C1 segment of cervical spinal cord (tissue), 14 donors: ENCODE results near the gene ASCC2.
A peak's percentile ranks its signal among the peaks of the same experiment; 100 is the strongest.

Experiments used
- DNase-seq, 14 donors: peaks; one replicate each; lab custom pipeline; 2025; lab: John Stamatoyannopoulos, UW

Gene ASCC2

DNA sequence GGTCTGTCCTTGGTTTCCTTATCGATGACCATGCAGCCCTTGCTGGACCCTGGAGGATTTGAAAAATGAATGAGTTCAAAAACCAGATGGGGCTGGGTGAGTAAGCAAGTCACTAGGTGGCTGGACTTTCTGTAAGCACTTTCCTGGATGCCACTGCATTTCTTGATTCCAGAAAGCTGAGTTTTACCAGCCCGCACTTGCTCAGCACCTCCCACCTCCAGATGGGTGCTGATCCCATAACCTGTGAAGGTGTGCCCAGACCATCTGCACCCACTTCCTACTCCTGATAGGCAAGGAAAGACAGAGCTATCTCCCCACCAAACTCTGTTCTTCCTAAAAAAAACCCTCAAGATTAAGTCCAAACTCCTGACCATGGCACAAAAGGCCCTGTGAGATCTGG lies 21.1 kb downstream of the ASCC2 start:
- DNase-seq: no peak

DNA sequence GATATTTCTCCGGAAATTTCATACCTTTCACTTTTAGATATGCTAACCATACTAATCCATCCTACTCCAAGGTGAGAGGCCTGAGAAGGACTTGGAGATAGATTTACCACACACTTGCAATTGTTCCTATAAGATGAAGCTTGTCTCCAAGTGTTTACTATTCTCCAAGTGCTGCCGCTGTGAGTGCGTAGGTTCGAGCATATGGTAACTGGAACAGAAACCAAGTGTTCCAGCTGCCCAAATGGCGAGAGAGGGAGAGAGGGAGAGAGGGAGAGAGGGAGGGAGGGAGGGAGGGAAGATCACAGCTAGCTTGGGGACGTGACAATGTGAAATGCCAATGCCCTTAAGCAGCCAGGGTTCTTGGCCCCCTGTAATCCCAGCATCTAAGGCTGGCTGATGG lies 21.5 kb downstream of the ASCC2 start:
- DNase-seq: peak in 1 of 14 donors; percentile 60

DNA sequence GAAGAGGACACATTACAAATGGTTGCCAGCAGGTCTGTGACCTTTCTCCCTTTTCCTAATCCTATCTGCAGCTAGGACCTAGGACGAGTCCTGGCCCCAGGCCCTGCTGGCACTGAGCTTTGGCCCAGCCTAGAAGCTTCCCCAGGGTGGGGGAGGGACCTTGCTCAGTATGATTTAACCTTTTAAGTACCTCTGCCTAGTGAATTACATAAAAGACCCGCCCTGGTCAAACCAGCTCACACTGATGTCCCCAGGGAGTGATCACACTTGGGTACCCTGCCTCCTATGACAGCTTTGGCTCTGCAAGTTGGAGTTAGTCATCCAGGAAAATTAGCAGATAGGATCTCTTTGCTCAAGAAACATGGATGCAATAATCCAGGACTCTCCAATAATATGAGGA lies 21.9 kb downstream of the ASCC2 start:
- peak in 3 of 14 donors; percentile 9 to 77 (median 37) for DNase-seq

DNA sequence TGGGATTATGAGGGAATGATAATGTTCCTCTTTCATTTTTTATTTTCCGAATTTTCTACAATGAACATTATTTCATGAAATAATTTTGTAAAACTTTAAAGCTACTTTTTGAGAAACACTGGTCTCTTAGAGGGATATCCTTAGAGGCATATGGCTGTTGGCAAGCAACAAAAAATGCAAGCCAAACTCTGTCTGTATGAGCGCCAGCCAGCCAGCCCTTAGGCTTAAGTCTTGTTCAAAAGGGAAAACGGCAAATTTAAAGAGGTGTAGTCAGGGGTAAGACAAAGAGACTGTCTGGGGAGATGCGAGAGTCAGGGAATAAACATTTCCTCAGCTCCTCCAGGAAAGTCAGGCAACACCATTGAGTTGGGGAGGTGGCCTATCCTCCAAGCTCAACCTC lies 22.5 kb downstream of the ASCC2 start:
- DNase-seq: peak in 1 of 14 donors; percentile 77

DNA sequence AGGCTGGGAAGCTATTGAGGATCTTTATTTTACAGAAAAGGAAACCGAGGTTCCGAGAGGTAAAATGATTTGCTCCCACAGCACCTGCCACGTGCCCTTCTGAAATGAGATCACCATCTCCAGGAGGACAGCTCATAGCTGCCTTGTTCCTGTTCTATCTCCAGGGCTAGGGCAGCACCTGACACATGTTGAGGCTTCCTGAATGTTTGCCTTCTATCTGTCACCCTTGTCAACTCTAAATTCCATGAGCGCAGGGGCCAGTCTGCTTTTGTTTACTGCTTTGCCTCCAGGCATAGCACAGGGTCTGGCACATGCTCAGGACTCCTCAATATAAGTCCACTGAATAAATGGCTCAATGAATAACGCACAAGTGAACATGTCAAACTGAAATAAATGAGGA lies 24.1 kb downstream of the ASCC2 start:
- no peak for DNase-seq

DNA sequence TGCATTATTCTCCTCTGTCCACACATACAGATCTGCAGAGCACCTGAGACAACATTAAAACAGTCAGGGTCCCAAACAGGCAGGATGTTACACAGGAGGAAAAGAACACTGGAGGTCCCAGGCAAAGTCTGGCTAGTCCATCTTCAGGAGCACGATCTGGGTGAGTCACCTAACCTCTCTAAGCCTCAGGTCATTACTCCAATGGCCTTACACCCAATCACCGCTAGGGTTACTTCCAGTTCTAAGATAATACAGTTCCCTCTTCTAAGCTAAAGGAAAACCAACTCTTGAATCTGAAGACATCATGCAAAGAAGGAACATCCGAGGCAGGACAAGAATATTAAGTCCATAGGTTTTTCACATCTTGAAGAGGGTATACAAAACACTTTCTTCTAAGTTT lies 24.5 kb downstream of the ASCC2 start:
- DNase-seq: no peak

DNA sequence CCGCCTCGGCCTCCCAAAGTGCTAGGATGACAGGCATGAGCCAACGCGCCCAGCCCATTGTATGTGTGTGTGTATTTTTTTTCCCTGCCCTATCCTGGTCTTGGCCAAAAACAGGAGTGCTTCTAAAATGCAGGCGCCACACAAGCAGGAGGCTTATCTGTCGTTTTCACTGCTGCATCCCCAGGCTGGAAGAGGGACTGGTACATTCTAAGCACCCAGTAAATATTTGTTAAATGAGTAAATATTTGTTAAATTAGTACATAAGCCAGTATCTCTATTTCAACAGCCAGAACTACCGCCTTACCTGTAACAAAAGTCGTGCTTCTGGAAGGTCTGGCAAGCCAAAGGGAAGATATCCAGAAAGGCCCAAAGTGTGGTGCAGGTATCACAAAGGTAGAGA lies 24.9 kb downstream of the ASCC2 start:
- DNase-seq: no peak

DNA sequence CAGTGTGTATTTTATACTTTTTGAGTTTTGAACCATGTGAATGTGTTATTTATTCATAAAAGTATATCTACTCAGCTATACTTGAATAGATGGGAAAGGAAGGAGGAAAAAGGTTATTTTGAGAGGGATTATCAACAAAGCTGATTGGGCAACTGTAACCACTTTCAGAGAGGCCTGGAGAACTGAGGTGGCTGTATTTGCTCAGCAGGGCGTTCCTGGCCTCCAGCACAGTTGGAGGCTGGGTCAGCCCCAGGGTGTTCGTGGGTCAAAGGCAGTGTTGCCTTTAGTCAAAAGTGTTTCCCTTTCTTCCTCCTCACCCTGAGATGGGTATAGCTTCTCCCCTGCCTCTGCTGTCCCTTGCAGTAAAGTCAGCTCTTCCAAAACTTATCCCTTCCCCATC lies 26.7 kb downstream of the ASCC2 start:
- DNase-seq: no peak

DNA sequence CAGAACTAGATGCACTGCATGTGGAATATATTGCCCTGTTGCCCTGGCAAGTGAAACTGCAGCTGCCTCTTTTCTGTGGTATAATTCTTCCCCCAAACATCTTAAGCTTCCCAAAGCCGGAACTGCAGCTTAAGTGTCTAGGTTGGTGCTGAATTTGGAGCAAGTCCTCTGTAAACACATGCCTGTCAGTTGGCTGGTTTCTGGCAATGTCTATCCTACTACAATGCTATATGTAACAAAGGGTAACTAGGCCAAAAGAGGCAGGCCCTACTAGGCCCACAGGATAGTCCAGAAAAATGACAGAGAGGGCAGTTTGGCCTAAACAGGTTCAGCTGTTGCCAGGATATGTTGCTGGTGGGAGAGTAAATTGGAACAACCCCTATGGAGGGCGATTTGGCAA lies 27.9 kb downstream of the ASCC2 start:
- no peak for DNase-seq

DNA sequence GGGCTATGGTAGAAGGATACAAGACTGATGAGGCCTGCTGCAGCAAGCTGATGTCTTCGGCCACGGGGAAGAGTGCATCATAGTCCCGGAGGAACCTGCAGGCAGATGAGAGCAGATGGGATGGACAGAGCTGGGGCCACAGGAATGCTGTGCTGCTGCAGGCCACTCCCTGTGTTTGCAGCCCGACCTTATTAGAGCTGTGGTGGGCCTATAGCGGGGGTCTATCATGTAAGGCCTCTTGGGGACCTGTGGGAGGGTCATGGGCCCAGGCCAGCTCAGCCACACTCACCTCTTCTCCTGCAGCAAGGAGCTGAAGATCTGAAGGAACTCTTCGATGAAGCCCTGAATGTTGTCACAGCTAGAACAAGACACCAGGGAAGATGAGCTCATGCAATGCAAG lies 31.9 kb downstream of the ASCC2 start:
- DNase-seq: no peak

DNA sequence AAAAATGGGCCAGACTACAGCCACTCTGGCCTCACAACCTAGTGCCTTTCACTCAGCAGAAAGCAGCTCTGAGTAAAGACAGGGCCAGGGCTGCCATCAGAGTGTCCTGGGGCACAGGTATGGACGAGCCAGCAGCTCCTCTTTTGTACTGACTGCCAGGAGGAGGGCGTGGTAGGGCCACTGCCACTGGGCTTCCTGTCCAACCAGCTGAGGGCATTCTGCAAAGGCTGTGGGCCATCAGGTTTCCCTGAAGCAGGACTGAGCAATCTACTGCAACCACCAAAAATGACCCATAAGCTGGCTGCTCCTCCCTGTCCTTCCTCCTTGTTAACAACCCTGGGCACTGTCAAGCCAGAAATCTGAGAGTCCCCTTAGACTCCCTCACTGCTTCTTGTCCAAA lies 33.1 kb downstream of the ASCC2 start:
- DNase-seq: no peak

DNA sequence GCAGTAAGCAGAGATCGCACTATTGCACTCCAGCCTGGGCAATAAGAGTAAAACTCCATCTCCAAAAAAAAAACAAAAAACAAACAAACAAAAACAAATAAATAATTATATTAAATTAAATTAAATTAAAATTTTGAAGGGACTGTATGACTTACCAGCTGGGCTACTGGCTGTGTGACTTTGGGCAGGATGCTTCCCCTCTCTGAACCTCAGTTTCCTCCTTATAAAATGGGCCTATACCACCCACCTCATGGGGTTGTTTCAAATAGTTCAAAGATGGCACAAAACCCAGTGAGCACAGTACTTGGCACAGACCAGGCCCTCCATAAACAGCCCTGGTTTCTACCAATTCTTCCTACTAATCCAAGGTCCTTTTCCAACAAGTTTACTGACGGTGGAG lies 34.9 kb downstream of the ASCC2 start:
- DNase-seq: no peak

DNA sequence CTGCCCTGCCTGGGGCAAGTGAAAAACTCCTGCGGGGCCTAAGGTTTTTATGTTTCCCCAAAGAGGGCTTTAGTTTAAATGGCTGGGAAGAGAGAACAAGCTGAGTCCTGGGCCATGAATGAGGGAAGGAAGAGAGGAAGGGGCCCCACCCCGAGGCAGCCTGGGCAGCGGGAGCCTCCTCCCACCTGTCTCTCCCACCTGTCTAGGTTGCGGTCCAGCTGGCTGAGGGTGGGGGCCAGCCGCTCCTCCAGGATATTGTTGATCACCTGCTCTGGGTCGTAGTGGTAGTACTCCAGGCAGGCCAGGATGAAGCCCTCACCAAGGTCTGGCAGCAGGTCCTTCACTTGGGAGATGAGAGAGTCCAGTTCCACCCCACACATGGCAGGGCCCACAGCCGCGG lies 36.3 kb downstream of the ASCC2 start:
- peak in 1 of 14 donors; percentile 72 for DNase-seq

DNA sequence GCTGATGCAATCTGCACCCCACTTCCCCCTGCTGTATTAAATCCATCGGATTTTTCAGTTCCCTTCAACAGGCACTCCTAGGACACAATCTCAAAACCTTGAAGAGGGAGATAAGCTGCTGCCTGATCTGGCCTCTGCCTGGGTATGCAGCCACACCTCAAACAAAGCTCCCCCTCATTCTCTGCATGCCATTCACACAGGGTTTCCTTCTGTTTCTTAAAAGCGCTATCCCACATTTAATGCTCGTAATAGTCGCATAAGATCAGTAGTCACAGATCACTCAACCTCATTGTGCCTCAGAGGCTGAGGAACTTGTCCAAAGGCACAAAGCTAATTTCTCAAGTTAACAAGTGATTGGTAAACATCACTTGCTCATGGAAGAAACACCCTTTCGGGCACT lies 36.9 kb downstream of the ASCC2 start:
- DNase-seq: no peak

DNA sequence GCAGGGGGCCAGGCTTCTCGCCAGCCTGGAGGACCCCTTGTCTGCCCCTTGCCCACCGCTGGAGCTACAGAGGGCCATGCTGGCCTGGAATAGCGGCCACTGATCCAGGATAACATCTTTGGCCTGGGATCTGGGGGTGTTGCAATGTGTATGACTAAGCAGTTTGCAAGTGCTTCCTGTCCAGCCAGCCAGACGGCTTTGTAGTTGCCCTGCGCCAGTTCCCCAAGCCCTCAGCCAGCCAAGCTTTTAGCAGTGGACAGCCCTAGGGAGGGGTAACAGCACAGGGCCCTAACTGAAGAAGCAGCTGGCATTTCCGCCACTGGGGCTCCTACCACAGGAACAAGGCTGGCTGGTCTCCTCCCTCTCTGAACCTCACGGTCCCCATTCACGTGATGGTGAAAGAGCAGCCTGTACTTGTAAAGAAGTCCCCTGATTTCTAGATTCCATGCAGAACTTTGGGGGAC lies 38.8 kb downstream of the ASCC2 start:
- DNase-seq: peak in 12 of 14 donors; percentile 10 to 84 (median 57)

DNA sequence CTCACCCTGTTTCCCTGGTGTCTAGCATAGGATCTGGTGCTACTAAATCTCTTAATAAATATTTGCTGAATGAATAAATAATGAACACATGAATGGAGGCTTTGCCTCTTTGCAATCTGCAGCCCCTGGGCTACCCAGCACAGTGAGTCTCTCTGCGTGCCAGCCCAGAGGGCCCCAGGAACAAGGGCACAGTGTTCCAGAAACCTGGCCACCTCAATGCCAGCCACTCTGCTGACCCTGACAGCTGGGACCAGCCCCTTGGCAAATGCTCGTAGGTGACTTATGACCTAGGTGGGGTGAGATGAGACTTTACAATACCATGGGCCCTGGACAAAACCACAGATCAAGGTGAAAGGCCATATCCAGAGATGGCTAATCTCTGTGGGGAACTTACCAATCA lies 39.3 kb downstream of the ASCC2 start:
- peak in 1 of 14 donors; percentile 47 for DNase-seq

DNA sequence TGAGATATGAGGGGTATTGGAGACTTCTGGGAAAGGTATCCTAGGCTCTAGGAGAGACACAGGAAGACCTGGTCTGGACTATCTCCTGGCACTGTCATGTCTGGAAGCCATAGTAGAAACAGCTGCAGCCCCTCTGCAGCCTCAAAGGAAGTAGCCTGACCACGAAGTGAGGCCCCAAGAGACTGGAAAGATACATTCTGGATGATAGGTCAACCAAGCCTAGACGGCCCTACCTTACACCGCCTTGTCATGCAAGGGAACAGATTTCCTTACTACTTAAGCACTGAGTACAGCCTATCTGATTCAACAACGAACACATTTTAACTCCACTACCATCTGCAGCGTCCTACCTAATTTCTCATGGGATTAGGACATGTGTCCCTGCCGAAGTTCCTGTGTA lies 39.8 kb downstream of the ASCC2 start:
- DNase-seq: no peak

DNA sequence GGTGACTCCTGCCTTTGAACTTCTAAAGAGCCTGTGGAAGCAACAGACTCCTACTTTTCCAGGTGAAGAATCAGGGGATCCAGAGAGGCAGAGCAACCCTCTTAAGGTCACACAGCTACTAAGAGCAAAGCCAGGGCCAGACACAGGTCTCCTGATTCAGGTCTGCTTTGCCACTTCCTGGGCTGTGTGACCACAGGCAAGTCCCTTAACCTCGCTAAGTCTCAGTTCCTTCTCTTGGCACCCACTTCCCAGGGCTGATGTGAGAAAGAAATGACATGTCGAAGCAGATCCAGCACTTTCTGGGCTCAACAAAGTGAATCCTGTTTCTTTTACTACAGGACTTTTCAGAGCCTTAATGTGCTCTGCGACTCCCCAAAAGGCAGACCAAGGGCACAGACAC lies 40.7 kb downstream of the ASCC2 start:
- peak in 5 of 14 donors; percentile 8 to 37 (median 23) for DNase-seq

DNA sequence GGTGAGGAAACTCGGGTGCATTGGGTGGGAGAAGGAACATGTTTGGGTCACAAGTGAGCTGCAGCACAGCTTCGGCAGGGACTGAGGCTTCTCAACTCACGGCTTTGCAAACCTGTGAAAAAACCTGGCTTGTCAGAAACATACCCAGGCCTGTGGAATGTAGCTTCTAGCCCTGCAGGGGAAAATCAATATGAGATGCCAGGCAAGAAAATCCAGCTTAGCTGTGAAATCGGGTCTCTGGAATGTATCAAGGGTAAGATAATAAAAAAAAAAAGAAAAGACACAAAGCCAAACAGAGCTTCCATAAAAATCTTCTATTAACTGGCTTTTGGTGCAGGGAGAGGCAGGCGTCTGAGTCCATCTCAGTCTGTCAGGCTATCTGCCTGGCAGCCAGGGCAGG lies 42.4 kb downstream of the ASCC2 start:
- DNase-seq: no peak

DNA sequence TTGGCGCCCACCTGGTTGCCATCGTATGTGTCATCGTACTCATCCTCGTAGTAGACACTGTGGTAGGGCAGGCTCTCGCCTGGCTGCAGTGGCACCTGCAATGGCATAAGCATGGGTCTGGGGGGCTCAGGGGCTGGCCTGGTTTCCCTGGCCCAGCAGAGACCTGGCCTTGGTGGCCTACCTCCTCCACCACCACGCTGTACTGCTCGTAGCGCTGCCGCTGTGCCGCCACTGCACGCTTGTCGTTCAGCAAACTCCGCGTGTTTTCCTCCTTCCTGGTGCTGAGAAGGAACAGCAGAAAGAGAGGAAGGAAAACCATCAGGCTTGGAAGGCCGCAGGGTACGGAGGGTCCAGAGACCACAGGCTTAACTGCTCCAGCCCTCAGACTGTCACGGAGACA lies 44.7 kb downstream of the ASCC2 start:
- no peak for DNase-seq

DNA sequence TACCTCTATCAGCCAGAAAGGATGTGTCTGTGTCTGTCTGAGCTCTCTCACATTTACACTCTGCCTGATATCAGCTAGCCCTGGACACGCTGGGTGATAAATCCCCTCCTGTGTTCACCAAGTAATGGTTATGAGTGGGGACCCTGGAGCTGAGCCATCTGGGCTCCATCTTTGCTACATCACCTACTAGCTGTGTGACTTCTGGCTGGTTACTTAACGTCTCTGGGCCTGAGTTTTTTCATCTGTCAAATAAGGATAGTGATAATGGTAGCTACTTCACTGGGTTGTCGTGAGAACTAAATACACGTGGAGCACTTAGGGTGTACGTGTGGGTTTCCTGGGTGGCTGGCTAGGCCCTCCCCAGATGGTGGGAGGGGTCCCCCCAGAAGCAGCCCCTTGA lies 48.0 kb downstream of the ASCC2 start:
- DNase-seq: no peak

DNA sequence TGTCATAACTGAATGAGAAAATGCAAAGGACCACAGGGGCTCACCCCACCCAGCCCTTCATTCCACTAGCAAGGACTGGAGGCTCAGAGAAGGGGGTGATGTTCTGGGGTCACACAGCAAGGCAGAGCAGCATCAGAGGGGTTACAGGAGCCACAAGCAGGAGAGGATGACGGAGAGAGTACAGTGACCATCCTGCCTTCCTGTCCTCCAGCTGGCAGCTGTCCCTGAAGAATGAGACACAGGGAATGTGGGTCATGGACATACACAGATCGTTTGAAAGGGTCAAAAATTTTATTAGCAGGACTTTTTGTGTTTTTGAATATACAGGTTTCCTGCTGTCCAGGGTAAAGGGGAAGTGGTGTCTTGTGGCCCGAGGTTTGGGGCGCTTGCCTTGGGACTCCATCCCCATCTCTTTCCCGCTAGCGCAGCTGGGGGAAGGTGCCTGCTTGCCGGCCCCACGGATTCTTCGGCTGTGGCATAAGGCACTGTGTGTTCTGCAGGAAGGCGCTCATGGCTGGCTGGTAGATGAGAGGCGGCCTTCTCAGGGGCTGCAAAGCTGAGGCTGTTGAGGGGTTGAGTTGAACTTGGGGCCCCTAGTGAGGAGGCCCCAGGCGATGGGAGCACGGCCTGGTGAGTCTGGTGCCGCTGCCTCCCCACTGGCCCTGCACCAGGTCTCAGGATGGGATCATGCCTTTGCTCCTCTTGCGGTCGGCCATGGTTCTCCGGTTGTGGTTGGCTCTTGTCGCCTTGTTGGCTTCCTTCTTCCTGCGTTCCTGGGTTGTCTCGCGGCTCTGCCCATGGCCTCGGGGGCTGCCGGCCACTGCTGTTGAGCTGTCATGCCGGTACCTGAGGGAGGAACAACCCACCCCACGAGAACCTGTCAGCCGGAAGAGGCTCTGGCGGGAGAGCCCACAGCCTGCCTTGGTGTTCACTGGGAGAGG lies 49.5 kb downstream of the ASCC2 start:
- DNase-seq: no peak

DNA sequence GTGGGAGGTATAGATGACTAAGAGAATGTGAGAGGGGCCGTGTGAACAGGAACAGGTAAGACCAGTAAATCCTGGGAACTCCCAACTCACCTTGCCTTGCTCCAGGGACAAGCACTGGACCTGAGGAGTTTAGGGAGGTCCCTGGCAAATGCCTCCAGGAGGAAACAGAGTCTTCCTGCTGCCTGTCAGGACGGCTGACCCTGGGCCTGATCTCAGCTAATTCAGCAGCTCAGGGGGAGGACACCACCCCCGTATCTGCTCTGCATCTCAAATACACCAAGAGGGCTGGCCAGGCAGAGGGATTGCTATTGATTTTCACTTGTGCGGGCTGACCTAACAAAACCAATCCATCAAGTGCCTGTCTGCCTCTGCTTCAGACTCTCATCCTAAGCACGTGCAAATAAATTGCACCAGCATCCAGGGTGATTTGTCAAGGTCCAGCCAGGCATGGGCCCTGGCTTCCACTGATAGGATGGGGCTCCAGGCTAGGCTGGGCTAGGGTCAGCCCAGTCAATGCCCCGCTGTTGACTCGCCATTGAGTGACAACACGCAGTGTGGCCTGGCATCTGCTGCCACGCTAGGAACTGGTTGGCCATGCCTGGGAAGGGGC lies 50.6 kb downstream of the ASCC2 start:
- DNase-seq: no peak
